Putamen (tissue), 1 donor: ENCODE measurements around the gene BLVRA.

Experiments used
- DNase-seq: peaks from one replicate; pipeline ENCODE4 v3.0.0-alpha.2; 2016; ENCODE audit warnings: low spot score

Gene BLVRA

DNA sequence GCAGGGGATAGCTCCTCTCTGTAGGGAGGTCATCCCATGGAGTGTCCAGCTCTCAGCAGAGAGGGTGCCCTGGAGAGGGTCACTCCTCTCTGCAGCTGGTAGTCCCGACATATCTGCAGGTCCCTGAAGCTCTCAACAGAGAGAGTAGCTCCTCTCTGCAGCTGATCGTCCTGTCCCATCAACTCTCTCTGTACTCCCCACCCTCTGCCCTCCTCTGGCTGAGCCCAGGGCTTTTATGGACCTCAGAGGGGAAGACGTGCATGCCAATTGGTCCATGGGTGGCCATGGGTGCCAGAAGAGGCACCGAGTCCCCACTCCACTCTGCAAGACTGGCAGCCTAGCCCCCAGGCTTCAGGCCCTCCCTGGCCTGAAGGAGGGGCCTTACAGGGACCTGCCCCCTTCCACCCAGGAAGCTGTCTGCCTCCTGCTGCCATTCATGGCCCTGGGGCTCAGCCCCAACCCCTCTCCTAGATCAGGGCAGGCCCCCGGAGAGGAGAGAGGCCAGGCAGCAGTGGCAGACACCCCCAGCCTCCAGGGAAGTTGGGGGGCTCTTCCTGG, 9.0 kb upstream of the BLVRA start:
- no peak for DNase-seq

- DNase-seq, result no peak
Observed at GRCh38 chr7:43750016-43750887, 8.2 kb upstream of the BLVRA start.

GRCh38 chr7:43752411-43752810, 6.1 kb upstream of the BLVRA start:
- DNase-seq, result no peak

DNA sequence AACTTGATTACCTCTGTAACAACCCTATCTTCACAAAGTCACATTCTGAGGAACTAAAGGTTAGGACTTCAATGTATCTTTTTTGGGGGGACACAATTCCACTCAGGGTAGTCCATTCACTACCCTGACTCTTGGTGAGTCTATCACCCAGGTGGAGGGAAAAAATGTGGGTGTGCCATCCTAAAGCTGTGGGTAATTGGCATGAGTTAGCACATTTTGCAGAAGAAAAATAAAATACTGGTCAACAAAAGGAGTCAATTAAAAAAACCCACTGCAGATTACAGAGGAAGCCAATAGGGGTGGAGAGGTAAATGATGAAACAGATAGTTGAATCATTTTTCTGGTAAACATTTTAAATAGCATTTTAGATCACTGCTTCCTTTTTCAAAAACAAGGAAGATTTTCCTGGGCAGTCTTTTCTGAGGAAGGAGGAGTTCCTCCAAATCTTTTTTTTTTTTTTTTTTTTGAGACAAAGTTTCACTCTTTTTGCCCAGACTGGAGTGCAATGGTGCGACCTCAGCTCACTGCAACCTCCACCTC, 5.1 kb upstream of the BLVRA start:
- no peak for DNase-seq

DNA sequence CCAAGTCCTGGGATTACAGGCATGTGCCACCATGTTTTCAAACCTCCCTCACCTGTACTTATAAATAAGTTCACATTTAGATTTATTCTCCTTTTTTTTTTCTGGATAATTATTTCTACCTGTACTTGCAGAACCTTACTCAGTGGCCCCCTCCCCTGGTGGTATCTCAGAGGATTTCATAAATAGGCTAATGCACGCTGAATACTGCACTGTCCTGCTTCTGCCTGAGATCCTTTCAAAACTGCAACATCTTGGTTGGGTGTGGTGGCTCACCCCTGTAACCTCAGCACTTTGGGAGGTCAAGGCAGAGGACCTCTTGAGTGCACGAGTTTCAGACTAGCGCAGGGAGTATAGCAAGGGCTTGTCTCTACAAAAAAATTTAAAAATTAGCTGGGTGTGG, 4.6 kb upstream of the BLVRA start:
- DNase-seq, result no peak

DNA sequence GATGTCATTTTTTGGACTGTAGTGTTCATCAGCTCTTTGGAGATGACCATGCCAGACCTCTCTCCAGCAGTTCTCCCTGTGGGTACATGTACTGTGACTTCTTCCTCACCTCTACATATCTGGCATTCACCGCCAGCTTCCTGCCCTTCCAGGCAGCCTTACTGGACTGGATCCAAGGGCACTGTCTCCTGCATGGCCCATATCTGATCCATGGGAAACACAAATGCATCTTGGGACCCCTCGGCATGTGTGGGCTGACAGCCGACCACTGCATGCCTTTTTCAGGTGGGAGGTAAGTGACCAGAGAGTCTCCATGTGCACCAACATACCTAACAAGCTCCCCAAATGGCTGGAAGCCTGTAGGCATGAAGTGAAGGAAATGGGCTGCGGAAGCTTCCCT, 3.9 kb upstream of the BLVRA start:
- no peak for DNase-seq

DNA sequence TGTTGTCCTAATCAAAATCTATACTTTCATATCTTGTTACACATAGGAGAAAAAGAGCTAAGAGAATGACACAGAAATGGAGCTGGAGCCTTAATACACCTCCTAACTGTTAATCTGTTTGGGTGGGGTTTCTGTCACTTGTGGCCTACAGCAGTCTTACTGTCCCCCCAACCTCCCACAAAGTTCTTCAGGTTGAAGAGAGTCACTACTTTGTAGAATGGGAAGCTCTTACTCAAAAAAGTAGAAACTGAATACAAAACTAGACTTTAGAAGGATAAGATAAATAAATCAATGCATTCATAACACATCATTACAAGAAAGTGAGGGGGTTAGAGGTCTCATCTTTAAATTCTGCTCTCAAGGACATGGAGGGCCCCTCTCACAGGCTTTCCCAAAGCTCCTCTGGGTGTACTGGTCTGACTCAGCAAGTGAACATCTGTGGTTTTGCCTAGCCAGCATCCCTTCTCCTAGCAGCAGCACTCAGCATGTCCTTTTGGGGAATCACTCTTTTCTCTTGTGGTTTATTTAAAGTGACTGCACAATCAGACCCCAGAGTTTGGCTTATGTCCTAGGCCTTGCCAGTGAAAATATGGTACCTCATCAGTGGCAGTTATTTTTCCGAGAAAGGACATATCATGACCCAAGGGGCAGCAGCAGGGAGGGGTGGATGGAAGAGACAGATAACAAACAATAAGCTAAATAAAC, 2.0 kb upstream of the BLVRA start:
- no peak for DNase-seq

DNA sequence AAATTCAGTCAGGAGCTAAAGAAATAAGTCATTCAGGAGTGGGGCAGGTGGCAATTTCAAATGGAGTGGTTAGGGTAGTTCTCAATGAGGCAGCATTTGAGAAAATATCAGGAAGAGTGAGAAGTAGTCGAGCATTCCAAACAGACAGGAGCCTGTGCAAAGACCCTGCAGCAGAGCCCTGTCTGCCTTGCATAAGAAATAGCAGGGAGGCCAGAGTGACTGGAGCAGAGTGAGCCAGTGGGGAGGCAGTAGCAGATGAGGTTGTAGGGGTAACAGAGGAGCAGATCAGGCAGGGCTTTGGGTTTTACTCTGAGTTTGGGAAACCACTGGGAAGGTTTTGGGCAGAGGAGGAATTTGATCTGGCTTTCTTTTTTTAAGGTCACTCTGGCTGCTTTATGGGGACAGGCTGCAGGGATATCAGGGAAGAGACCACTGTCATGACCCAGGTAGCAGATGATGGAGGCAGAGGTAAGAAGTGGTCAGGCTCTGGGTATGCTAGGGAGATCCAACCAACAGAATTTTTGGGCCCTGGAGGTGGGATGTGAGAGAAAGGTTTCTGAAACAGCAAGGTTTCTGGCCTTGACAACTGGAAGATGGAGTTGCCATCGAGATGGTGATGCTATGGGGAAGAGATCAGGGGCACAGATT, 1.3 kb upstream of the BLVRA start:
- DNase-seq, result no peak

GRCh38 chr7:43758822-43759683, 573 bp downstream of the BLVRA start:
- peak; percentile 19 for DNase-seq

GRCh38 chr7:43760861-43761260, 2.4 kb downstream of the BLVRA start:
- no peak for DNase-seq

GRCh38 chr7:43761382-43761781, 2.9 kb downstream of the BLVRA start:
- no peak for DNase-seq

DNA sequence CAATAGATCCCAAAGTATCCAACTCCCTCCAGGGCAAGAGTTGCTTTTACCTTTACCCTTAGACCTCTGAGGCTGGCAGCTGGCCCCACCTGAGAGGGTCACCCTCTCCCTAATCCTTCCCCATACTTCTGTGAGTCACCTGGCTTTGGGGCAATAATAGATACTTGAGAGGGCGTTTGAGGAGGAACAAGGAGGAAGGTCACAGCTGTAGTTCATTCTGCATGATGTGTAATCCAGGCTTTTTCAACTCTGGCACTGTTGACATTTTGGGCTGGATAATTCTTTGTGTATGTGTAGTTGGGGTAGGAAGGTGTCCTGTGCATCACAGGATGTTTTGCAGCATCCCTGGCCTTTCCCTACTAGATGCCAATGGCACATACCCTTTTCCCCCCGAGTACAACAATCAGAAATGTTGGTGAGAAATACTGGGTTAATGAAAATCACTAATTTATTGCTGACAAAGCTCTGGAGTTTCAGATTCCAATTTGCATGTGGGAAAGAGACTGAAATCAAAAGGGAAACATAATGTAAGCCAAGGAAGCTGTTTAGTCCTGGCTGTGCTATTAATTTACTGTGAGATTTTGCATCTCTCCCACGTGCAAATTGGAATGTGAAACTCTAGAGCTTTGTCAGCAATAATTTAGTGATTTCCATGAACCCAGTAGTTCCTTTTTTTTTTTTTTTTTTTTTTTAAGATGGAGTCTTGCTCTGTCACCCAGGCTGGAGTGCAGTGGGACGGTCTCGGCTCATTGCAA, 3.6 kb downstream of the BLVRA start:
- no peak for DNase-seq

DNA sequence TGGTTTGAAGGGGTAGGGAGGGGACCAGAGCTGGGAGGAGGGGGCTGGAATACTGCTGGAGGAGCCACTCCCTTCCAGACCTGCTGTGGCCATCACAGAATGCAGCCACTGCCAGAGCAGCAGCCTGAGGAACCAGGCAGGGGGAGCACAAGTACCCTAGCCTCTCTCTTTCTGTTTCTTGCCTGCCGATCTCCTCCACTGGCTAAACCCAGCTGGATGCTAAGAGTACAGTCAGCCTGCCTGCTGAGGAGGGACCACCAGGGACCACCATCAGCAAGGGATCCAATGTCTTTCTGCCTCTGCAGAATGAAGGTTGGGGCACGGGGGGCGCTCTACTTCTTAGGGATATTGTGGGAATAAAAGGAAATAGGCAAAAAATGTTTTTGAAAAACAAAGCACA, 4.7 kb downstream of the BLVRA start:
- no peak for DNase-seq

DNA sequence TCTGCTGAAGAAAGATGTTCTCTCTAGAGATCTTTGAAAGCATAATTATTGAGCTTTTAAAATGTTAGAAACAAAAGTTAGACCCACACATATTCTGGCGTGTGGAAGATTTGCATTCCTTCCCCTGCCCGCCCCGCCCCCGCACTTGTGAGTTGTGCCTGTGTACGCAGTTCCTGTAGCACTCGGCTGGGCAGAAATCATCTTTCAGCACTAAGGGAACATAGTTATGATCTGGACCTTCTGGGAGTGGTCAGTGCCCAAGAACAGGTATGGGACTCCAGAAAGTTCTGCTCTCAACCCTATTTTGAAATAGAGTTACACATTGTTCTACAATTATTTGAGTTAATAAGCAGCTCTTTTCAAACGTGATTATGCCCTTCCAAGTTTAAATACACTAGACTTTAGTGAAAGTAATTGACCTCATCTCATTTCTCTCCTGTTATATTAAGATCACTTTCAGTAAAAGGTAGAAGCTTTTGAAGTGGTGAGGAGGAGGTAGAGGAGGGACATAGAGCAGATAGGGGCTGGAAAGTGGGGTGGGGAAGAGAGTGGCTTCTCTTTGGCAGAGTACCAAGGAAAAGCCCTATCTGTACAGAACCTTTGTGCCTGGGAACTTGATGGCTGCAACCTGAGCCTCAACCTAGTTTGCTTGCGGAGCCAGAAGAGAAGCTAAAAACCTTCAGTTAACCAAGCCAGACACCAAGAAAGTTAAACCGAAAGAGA, 5.7 kb downstream of the BLVRA start:
- DNase-seq, result no peak

- DNase-seq, result no peak
Observed at GRCh38 chr7:43764807-43765491, 6.5 kb downstream of the BLVRA start.

DNA sequence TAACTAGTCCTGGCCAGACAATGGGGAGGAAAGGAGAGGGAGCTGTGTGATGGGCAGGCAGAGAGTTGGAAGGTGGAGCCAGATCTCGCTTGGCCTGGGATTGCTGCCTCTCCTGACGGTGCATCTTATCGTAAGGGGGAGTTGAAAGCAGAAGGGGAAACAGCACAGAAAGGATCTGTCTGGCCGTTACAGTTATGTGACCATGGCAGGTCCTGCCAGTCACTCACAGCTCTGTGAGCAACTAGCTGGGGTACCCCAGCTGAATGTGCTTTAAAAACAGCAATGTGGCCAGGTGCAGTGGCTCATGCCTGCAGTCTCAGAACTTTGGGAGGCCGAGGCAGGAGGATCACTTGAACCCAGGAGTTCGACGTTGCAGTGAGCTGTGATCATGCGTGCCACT, 8.1 kb downstream of the BLVRA start:
- DNase-seq, result no peak

GRCh38 chr7:43767311-43767710, 8.8 kb downstream of the BLVRA start:
- DNase-seq, result no peak

- no peak for DNase-seq
Observed at GRCh38 chr7:43768201-43768886, 9.9 kb downstream of the BLVRA start.

DNA sequence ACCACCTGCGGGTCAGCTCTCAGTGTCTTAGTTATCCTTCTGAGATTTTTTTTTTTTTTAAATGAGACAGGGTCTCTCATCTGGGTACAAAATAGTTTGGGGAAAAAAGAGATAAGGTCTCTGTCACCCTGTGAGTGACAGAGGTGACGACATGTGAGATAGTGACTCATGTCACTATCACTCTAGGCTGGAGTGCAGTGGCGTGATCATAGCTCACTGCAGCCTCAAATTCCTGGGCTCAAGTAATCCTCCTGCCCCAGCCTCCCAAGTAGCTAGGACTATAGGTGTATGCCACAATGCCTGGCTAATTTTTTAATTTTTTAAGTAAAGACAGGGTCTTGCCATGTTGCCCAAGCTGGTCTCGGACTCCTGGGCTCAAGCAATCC, 10.4 kb downstream of the BLVRA start:
- no peak for DNase-seq
